GM23338 (cell line): ENCODE results near the gene HSPE1. TPM values are rescaled to one million over a fixed set of nuclear protein-coding genes. Genes with fewer than 3 reads are reported as not detected.

Source experiments
- CREB1 ChIP-seq: fragments of 250-450 bp; sonication (Bioruptor Pico); IDR thresholded peaks from 2 replicates; pipeline ENCODE4 v1.5.0; 2020; ENCODE audit warnings: low read depth, mild to moderate bottlenecking, moderate library complexity
- CTCF ChIP-seq, 2 experiments: fragments of 200-600 bp in 1 of 2; sonication (generic) in 1 of 2; conservative IDR thresholded peaks; 2 replicates each; pipeline versions ENCODE4 v1.5.1 to v1.6.1; 2016 to 2017; ENCODE audit warnings: antibody characterized with exemption in 2 of 2, low read depth in 2 of 2, mild to moderate bottlenecking in 2 of 2, moderate library complexity in 1 of 2
- EZH2 ChIP-seq: fragments of 200-600 bp; sonication (generic); IDR thresholded peaks from one replicate; pipeline ENCODE4 v1.8.0; 2017; ENCODE audit warnings: antibody characterized with exemption, mild to moderate bottlenecking, low read depth; ENCODE audit not compliant: unreplicated experiment
- EZH2phosphoT487 ChIP-seq: fragments of 200-600 bp; sonication (generic); IDR thresholded peaks from one replicate; pipeline ENCODE4 v1.8.1; 2018; ENCODE audit warnings: antibody characterized with exemption; ENCODE audit not compliant: unreplicated experiment
- JUNB ChIP-seq: IDR thresholded peaks from one replicate; pipeline ENCODE4 v1.6.1; 2016; ENCODE audit warnings: antibody characterized with exemption; ENCODE audit not compliant: unreplicated experiment
- POLR2AphosphoS5 ChIP-seq: IDR thresholded peaks from 2 replicates; pipeline ENCODE4 v1.6.1; 2016; ENCODE audit warnings: antibody characterized with exemption, low read depth
- STAT1 ChIP-seq: IDR thresholded peaks from one replicate; pipeline ENCODE4 v1.6.1; 2016; ENCODE audit warnings: antibody characterized with exemption; ENCODE audit not compliant: unreplicated experiment
- ZNF114 ChIP-seq: fragments of 250-450 bp; sonication (Bioruptor Pico); IDR thresholded peaks from 2 replicates; pipeline ENCODE4 v1.5.0; 2020; ENCODE audit warnings: mild to moderate bottlenecking, moderate library complexity
- ZNF331 ChIP-seq: fragments of 250-450 bp; sonication (Bioruptor Pico); IDR thresholded peaks from 2 replicates; pipeline ENCODE4 v1.5.0; 2020; ENCODE audit warnings: low read depth, mild to moderate bottlenecking, moderate library complexity
- ZNF462 ChIP-seq: fragments of 250-450 bp; sonication (Bioruptor Pico); IDR thresholded peaks from 2 replicates; pipeline ENCODE4 v1.5.0; 2020; ENCODE audit warnings: mild to moderate bottlenecking, moderate library complexity
- polyA plus RNA-seq: library from polyadenylated mRNA; unstranded; fragments of >200 nt; fragmentation: Nextera tagmentation; extraction: Ambion mirVana; gene quantifications from 2 replicates; pipeline ENCODE4 v1.2.1, GENCODE V29; 2016
- total RNA-seq: library from RNA; depleted of rRNA; stranded (reverse); fragments of >200 nt; shearing (Covaris generic); gene quantifications from 2 replicates; pipeline ENCODE4 v1.2.3, GENCODE V29; 2014
- TF ChIP-seq, protein P1 (sequence below): IDR thresholded peaks from one replicate; pipeline ENCODE4 v1.6.1; 2018; ENCODE audit warnings: antibody characterized with exemption; ENCODE audit not compliant: unreplicated experiment

Gene HSPE1
- total and polyA plus RNA-seq, 2 experiments from 2014 or later, result 328 to 1,529 TPM

GRCh38 chr2:197454923-197455322 lies 45.3 kb upstream of the HSPE1 start (continued):
- TF ChIP-seq ZNF462 (no peak), EZH2 (no peak), CREB1 (no peak), EZH2phosphoT487 (no peak), CTCF (conservative IDR thresholded peaks at IDR 0.05; ENCODE audit: low read depth in 2 of 2) (no peak), ZNF331 (CRISPR knock-in tag) (no peak), JUNB (no peak), STAT1 (no peak), ZNF114 (CRISPR knock-in tag) (no peak), POLR2AphosphoS5 (no peak)
- TF ChIP-seq, protein P1, sequence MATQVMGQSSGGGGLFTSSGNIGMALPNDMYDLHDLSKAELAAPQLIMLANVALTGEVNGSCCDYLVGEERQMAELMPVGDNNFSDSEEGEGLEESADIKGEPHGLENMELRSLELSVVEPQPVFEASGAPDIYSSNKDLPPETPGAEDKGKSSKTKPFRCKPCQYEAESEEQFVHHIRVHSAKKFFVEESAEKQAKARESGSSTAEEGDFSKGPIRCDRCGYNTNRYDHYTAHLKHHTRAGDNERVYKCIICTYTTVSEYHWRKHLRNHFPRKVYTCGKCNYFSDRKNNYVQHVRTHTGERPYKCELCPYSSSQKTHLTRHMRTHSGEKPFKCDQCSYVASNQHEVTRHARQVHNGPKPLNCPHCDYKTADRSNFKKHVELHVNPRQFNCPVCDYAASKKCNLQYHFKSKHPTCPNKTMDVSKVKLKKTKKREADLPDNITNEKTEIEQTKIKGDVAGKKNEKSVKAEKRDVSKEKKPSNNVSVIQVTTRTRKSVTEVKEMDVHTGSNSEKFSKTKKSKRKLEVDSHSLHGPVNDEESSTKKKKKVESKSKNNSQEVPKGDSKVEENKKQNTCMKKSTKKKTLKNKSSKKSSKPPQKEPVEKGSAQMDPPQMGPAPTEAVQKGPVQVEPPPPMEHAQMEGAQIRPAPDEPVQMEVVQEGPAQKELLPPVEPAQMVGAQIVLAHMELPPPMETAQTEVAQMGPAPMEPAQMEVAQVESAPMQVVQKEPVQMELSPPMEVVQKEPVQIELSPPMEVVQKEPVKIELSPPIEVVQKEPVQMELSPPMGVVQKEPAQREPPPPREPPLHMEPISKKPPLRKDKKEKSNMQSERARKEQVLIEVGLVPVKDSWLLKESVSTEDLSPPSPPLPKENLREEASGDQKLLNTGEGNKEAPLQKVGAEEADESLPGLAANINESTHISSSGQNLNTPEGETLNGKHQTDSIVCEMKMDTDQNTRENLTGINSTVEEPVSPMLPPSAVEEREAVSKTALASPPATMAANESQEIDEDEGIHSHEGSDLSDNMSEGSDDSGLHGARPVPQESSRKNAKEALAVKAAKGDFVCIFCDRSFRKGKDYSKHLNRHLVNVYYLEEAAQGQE, result no peak
